ENCODE measurements around the gene ULK2. TPM values are rescaled to one million over a fixed set of nuclear protein-coding genes. Genes with fewer than 3 reads are reported as not detected.
"Not testable (repeated sequence)": the region's sequence is repeated elsewhere in the genome, so short reads cannot be mapped to it uniquely, and the experiment has no call there.

Gene ULK2
- polyA plus RNA-seq, 3 donors: 26.0 to 33.1 (median 32.5) TPM

DNA sequence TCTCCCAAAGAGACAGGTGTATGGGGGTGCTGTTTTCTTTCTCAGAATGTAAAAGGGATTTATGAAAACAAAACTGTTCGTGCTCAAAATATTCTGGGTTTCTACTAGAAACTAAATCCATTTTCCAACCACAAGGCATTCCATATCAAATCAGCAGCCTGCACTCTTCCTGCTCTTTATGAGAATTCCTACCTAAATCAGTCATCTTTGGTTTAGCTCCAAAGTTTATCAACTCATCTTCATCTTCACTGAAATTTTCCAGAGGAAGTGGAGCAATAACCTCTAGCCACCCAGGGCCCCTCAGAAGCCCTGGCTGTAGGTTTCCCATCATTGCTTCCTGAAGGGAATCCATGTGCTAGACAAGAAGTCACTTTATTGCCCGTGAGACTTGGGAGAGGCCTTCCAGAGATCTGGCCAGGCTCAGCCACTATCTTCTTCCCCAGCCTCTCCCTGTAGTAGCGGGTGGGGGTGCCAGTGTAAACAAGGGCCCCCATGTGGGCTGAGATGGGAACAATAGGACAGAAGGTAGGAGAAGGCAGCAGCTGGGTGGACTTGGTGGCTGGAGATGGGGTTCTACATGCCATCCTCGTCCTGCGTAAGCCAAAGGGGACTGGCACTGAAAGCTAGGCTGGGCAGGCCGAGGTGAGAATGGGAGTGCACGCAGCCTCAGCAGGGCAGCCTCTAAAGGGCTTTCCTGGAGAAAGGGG is 97.6 kb downstream of the ULK2 start:
- DNase-seq: no peak

DNA sequence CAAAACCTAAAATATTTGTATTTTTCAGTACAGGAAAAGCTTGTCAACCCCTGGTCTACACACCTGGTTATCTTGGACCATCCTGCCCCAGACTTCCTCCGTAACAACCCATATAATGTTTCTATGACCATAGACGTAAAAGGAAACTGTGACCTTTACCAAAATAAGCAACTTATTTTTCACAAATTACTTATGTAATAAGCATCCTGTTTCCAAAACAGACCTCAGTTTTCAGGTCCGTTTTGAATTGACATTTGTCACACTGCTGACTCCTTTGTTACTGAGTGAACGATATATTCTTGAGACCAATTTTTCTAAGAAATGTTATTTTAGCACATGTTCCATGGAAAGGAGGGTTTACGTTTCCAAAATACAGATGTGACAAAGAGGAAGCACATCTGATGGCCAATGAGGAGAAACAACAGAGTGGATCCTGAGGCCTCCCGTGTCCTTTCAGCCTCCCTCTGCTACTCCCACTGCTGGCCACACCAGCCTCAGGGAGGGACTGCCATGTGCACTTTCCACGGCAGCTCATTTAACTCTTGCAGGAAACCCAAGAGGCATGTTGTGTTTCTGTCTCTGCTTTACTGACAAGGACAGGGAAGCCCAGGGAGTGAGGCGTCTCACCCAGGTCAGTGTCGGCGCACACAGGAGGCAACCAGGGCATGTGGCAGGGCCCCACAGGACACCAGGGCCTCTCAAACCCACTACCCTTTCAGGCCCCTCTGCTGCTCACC is 99.5 kb downstream of the ULK2 start:
- no peak for DNase-seq

DNA sequence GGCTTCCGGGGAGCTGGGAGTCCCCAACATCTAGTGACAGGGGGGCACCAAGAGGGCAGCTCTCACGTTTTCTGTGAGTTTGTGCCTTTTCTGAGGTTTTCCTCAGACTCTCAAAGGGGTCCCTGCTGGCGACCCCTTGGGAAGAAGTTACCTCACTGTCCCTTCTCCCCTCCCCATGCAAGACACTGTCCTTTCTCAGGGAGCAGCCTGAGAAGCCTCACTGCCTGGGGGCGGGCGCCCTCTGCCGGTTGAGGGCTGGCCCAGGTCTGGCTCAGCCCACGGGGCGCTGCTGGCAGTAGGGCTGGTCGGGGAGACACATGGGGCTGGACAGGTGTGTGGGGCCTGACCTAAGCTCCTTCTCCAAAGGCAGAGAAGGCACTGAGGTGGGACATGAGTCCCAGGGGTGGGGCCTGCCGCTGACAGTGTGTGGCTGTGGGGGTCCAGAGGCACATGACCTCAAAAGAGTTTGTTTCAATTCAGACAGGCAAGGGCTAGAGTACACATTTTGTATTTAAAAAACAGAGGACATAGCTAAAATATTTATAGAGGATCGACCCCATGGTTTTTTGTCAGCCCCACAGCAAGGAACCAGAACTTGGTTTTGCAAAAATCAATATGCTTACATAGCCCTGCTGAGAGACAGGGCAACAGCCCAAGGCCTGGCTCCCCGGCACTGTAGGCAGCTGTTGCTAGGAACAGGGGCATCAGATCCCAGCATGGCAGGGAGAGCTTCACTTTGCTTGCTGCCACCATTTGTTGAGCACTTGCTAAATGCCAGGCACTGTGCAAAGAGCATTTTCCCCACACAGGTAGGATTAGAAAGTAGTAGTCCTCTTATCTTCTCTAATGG is 101.1 kb downstream of the ULK2 start:
- DNase-seq: peak; percentile 40

DNA sequence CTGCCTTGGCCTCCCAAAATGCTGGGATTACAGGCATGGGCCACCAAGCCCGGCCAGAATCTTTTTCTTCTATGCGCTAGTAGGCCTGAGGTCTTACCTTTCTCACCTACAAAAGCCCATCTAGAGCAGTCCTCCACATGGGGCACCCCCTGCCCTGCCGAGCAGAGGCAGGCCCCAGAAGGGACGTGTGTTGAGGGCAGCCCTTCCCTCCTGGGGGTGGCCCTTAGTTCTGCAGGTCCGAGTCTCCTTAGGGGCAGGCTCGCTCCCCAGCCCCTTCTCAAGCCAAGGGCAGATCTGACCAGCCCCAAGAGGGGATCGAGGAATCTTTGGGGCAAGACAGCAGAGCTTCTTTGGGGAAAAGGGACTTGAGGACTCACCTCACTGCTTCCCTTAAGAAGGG is 101.7 kb downstream of the ULK2 start:
- no peak for DNase-seq

DNA sequence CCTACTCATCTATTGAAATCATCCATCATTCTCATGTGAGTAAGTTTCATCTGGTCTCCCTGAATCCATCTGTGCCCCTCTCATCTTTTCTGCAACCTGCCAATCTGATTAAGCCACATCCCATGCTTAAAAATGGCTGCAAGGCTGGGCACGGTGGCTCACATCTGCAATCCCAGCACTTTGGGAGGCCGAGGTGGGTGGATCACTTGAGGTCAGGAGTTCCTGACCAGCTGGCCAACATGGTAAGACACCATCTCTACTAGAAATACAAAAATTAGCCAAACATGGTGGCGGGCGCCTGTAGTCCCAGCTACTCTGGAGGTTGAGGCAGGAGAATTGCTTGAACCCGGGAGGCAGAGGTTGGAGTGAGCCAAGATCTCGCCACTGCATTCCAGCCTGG is 103.7 kb downstream of the ULK2 start:
- not testable (repeated sequence) for DNase-seq

DNA sequence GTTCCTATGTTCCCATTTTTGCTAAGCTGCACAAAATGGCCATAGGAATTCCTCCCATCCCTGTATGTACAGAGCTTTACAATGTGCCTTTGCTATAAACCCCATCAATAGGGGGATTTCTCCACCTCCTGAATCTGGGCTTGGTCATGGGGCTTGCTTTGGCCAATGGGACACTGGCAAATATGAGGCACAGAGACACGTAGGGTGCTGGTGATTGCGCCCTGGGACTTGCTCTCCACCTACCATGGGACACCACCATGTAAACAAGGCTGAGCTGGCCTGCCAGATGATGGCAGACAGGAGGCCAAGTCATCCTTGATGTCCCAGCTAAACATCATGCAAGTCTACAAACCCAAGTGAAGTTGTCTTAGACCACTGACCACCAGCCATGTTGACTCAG is 104.3 kb downstream of the ULK2 start:
- no peak for DNase-seq

DNA sequence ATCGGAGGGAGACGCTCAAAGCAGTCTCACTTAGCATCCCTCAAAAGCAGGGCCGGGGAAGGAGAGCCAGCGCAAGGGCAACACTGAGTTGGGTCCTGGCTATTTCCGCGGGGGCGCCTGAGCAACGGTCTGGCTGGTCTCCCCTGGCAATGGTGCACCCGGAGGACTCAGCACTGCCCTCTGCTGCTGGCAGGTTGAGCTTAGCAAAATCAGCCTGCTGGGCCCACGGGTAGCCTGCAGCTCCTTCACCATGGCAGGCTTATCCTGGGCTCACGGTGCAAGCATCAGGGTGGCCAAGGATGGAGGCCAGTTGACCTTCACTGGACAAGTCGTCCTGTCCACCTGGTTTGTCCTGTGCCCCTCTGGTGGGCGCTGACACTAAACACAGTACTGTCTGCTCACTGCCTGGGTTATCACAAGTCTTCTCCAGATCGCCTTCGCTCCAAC is 105.2 kb downstream of the ULK2 start:
- peak; percentile 62 for DNase-seq

DNA sequence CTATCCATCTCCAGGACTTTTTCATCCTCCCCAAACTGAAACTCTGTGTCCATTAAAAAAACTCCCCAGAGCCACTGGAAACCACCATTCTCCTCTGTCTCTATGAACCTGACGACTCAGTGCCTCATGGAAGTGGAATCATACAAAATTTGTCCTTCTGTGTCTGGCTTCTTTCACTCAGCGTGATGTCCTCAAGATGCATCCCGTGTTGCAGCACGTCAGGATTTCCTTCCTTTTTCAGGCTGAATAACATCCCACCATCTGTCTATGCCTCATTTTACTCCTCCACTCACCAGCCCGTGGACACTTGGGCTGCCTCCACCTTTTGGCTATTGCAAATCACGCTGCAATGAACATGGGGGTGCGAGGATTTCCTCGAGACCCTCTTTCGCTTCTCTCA is 107.0 kb downstream of the ULK2 start:
- no peak for DNase-seq

DNA sequence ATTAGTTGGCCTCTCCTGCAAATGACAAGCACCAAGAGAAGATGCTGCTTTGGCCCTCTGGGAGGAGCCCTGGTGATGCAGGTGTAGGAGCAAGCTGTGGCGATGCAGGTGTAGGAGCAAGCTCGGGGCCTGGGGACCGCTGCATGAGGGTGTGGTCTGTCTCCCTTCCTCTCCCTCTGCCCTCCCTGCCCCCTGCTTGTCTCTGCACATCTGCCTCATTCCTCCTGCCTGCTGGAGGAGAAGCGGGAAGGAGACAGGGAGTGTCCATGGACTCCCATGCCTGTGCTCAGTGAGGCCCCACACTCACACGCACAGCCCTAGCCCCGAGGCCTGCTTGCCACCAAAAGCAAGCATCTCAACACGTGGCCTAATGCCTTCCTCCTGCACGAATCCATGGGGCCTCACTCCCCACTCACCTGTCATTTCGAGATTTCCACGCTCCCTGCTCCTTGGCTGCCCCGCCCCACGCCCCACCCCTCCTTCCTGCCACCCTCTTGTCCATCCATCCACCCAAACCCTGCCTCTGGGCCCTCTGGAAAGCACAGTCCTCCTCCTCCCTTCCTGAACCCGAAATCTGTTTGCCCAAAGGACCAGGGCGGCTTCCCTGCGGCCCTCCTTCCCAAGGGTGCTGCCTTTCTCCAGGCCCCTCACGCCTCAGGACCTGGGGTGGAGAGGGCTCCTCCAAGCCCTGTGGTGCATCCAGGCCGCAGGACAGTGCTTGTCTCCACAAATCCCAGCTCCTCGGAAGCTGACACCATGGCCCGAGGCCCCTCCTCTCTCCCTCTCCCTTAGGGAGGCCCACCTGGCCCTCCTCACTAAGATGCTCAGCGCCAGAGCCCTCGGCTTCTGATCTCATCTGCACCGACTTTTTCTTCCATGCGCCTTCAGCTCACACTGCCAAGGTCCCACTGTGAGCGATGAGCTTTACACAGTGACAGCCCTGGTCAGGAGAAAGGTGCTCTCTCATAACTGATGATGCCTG is 107.9 kb downstream of the ULK2 start:
- DNase-seq: no peak

DNA sequence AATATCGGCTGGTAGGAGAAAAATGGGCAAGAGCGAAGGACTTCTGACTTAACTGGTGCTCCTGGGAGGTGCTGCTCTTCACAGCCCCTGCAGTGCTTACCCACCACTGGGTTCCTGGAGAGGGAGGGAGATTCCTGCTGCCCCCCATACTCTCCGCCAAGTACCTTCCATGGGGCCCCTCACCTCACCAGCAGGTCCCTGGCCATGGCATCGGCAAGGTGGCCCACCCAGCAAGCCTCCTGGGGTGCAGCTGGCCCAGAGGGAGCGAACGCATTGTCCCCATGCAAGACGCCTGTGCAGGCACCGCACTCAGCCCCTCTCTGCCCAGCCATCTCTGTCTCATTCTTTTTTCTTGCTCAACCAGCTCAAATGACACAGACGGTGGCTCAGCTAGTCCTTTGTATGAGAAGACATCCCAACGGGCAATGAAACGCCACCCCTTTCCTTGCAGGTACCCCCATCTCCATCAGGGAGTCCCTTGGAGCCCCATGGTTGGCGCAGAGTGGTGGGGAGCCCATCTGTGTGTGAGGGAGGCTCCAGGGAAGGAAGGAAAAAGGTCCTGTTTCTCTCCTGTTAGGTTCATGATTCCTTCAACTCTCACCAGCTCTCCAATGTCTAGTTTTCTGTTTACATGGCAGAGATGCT is 110.1 kb downstream of the ULK2 start:
- no peak for DNase-seq

DNA sequence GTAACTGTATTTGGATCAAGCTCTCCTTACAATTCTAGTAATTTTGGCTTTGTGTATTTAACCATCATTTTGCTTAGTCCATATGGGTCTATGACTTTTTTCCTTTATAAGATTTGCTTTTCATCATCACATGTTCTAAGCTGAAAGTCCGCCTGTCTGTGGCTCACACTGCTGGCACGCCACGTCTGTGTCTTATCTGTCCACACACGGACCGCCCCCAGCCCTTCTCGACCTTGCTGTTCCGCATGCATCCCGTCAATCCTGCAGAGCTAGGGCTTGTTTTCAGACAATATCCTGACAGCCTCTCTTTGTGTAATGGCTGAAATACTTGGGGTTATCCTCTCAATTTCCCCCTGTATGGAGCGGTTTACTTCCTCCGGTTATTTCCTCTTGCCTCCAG is 111.2 kb downstream of the ULK2 start:
- no peak for DNase-seq

DNA sequence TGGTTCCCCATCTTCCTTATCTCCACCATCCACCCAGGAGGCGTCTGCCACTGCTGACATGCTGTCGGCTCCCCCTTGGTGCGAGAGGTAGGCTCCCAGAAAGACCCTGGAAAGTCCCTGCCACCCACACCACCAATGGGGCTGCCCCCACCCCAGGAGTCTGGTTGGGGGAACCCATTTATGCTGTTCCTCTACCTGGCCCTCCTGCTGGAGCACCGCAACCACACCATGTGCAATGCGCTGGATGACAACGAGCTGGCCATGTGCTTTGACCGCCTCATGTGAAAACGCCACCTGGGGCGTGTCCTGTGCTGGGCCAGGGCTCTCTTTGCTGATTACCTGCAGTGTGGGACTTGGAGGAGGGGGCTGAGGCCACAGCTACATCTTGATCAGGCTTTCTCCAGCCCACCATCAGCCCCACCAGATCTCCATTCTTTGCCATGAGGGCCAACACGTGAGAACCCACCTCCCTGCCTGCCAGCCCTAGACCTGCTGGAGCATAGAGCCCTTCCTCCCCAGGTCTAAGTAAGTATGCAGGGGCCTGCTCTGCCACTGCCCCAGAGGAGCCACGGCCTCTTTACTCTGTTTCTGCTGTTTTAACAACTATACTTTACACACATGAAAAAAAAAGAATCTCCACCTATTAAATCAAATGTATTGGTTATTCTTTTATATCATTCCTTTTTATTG is 111.8 kb downstream of the ULK2 start:
- no peak for DNase-seq

DNA sequence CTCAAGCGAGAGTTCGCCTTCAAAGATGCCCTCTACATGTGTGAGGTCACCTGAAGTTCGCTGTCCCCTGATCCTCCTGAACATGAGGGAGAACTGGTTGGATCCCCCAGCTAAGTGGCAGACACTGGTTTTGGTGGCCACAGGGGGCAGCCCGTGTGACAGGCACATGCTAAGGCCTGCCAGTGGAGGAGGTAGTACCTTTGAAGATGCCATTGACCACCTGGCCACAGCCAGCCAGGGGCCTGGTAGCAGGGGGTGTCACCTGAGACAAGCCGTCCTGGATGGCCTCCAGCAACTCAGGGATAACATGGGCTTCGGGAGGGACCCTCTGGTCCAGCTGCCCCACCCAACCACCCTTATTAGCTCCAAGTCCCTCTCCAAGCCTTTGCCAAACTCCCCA is 112.3 kb downstream of the ULK2 start:
- DNase-seq: no peak

DNA sequence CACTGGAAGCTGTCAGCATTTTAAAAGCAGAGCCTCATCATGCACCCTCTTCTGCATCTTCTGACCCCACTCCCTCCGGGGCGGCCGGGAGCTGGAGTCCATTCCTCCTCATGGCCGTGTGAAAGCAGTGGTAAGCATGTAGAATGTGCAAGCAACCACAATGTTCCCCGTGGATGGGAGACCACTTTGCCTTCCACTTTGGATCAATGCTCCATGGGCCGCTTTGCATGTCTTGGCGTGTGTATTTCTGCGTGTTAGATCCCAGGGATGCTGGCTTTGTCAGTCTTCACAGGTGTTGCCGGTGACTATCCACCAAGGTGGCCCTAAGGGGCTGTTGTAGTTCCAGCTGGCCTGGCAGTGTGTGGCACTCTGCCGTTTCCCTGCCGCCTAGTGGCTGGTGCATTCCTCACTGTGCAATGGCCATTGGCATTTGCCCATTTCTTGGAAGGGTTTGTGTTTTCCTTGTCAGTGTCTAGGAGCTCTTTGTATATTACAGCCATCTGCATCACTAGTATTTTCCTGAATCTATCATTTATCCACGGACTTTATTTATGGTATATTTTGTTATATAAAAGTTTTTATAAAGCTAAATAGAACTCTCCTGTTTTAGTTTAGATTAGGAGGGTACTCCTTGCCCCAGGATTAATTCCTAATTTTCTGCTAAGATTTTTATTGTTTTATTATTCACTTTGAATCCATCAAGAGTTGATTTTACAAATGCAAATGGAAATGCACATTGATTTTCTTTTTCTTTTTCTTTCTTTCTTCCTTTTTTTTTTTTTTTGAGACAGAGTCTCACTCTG is 113.9 kb downstream of the ULK2 start:
- DNase-seq: no peak

DNA sequence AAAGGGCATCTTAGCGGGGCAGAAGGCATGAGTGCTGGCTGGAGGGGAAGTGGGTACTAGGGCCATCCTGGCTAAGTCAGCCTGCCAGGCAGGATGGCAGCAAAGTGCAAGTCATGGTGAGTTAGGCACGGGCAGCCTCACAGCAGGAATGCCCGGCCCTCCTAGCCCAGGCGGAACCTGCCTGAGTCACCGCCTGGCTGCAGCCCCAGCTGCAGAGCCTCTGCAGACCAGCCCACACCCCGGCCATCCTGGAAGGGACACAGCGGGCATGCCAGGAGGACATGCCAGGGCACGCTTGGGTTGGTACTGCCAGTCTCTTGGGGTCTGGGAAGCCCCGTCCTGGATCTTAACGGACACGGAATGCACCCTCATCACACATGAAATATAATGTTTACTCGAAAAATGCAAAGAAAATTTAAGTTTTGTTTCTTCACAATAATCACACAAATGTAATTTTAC is 114.7 kb downstream of the ULK2 start:
- peak; percentile 27 for DNase-seq

DNA sequence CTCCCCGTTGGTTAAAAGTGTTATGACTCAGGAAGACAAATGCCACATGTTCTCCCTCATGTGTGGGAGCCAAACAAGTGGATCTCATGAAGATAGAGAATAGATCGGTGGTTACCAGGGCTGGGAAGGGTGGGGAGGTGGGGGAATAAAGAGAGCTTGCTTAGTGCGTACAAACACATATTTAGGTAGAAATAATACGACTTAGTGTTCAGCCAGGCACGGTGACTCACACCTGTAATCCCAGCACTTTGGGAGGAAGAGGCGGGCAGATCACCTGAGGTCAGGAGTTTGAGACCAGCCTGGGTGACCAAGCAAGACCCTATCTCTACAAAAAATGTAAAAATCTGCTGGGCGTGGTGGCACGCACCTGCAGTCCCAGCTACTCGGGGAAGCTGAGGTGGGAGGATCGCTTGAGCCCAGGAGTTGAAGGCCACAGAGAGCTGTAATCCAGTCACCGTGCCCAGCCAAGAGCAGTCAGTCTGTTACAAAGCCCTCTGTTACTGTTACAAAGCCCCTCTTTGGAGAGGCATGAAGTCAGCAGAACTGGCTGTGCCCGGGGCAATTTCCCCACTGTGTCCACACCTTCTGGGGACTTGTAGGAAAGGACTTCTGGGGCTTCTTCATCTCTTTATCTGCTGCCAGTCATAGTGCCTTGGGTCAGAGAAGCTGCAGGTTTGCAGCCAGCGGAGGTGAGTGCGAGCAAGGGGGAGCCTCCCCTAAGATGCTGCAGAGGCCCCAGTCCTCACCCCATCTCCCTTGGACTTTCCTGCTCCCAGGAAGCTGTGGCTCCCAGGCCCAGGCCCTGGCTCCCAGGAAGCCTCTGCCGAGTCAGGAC is 115.3 kb downstream of the ULK2 start:
- no peak for DNase-seq

DNA sequence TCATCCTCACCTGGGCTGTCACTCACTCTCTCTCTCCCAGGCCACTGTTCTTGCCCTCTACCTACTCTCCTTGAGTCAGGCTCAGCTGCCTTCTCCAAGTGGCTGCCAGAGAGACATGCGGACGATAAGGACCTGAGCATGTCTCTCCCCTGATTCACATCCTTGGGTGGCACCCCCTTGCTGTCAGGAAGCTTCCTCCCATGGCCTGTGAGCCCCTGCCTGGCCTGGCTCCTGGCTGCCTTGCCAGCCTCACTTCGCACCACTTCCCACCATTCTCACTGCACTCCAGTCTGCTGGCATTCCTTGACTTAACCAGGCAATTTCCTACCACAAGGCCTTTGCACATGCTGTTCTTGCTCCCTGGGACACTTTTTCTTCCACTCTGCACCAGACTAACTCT is 116.9 kb downstream of the ULK2 start:
- DNase-seq: no peak

DNA sequence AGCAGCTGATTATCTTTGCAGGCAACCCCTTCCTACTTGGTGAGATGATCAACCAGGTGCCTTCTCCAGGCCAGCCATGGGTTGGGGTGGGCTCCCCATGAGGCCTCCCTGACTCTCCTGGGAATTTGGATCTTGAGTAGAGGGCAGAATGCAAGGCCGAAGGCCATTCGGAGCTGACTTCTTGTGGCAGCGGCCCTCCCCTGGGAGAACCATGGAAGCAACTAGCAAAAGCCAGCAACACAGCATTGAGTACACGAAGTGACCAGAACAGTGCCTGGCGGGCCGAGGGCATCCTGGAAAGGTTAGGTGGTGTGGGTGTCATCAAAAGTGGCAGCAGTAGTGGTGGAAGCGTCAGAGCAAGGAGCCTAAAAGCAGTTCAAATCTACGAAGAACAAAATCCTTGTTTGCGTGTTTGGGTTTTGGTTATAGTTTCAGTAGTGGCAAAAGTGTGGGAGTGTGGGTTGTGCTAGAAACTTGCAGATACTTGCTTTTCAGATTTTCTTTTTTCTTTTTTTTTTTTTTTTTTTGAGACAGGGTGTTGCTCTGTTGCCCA is 117.6 kb downstream of the ULK2 start:
- no peak for DNase-seq

All from renal pelvis (tissue), 4 donors.